GM12865 (cell line): Measurements from ENCODE around the gene EFHC2.

Experiments used
- DNase-seq: peaks from one replicate; pipeline ENCODE4 v3.0.0; 2010; ENCODE audit warnings: low read depth
- H3K4me3 ChIP-seq: 2 replicates; pipeline ENCODE4 v1.5.1; 2011; ENCODE audit warnings: mild to moderate bottlenecking, low read depth, low read length, control low read depth
- TF ChIP-seq, protein P1 (sequence below): IDR thresholded peaks from 2 replicates; pipeline ENCODE4 v1.5.1; 2011; ENCODE audit warnings: low read length, control low read depth, low read depth, inconsistent platforms; ENCODE audit not compliant: insufficient read depth; ENCODE audit errors: missing control alignments

Gene EFHC2

GRCh38 chrX:44152852-44153251 lies 190.6 kb downstream of the EFHC2 start:
- TF ChIP-seq, protein P1, sequence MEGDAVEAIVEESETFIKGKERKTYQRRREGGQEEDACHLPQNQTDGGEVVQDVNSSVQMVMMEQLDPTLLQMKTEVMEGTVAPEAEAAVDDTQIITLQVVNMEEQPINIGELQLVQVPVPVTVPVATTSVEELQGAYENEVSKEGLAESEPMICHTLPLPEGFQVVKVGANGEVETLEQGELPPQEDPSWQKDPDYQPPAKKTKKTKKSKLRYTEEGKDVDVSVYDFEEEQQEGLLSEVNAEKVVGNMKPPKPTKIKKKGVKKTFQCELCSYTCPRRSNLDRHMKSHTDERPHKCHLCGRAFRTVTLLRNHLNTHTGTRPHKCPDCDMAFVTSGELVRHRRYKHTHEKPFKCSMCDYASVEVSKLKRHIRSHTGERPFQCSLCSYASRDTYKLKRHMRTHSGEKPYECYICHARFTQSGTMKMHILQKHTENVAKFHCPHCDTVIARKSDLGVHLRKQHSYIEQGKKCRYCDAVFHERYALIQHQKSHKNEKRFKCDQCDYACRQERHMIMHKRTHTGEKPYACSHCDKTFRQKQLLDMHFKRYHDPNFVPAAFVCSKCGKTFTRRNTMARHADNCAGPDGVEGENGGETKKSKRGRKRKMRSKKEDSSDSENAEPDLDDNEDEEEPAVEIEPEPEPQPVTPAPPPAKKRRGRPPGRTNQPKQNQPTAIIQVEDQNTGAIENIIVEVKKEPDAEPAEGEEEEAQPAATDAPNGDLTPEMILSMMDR, result no peak
- no peak for DNase-seq
- H3K4me3 ChIP-seq, result no peak overlapping the region

- no peak overlapping the region for H3K4me3 ChIP-seq
- DNase-seq, result no peak
- TF ChIP-seq, protein P1, result no peak
Measured at GRCh38 chrX:44147130-44147529, 196.3 kb downstream of the EFHC2 start.

DNA sequence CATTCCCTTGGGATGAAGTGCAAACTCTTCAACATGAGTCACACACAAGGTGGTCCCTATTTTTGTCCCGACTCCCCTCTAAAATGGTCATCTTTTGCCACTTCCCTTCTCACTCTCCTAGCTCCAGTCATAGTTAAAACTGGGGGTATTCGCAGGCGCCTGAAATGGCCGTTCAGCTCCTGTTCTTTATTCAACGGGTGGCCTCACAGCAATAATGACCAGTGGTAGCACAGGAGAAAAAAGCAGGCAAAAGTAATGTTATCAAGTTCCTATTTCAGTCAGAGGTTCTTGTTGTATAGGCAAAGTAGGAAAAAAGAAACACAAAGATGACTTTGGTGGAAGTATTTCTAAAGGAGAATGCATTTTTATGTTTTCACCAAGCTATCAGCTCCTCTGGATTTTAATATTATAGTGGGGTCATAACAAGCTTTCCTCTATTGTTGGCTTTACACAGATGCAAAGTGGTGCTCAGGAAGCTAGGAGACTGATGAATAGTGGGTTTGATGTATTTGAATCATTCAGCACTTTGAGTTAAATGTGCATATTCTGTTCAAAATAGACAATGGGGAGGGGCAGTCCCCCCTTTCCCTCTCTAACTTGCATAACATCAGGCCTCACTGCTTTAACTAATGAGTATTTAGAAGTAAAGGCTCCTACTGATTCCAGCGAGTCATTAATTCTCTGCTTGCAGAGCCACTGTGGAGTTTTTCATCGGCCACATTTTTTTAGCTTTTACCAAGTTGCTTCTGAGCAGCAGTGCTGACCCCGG lies 199.1 kb downstream of the EFHC2 start:
- TF ChIP-seq, protein P1, result no peak
- DNase-seq, result no peak
- no peak overlapping the region for H3K4me3 ChIP-seq

GRCh38 chrX:44143061-44143602 lies 200.3 kb downstream of the EFHC2 start:
- TF ChIP-seq, protein P1, result no peak
- DNase-seq, result no peak
- H3K4me3 ChIP-seq, result no peak overlapping the region

DNA sequence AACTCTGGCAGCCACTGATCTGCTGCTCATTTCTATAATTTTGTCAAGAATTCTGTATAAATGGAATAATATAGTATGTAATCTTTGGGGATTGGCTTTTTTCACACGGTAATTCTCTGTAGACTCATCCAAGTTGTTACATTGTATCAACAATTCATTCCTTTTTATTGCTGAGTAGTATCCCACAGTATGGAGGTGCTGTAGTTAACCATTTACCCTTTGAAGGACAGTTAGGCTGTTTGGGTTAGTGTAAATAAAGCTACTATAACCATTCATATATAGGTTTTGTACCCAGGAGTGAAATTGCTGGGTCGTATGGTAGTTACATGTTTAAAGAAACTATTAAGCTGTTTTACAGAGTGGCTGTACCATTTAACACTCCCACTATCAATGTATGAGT lies 213.3 kb downstream of the EFHC2 start:
- no peak overlapping the region for H3K4me3 ChIP-seq

GRCh38 chrX:44113337-44113736 lies 230.1 kb downstream of the EFHC2 start:
- TF ChIP-seq, protein P1, result no peak
- no peak overlapping the region for H3K4me3 ChIP-seq
- no peak for DNase-seq

More for the DNA sequence above, 213.3 kb downstream of the EFHC2 start:
- TF ChIP-seq, protein P1, result no peak
- DNase-seq, result no peak

DNA sequence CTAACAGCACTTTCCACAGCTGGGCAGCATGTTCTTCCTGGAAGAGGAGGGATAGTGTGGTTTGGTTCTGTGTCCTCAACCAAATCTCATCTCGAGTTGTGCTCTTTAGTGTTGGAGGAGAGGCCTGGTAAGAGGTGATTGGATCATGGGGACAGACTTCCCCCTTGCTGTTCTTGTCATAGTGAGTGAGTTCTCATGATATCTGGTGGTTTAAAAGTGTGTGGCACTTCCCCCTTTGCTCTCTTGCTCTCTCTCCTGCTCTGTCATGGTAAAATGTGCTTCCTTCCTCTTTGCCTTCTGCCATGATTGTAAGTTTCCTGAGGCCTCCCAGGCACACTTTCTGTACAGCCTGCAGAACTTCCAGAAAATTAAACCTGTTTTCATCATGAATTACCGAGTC lies 236.6 kb downstream of the EFHC2 start:
- TF ChIP-seq, protein P1, result no peak
- no peak for DNase-seq
- no peak overlapping the region for H3K4me3 ChIP-seq
